Activated CD8-positive, alpha-beta memory T cell treated with anti-CD3 and anti-CD28 coated beads, Interleukin-2, amount 50 U/mL, for 4 hours (primary cell): Measurements from ENCODE around the gene PRXL2A.
A peak's percentile ranks its signal among the peaks of the same experiment; 100 is the strongest.
"Not testable (repeated sequence)": the region's sequence is repeated elsewhere in the genome, so short reads cannot be mapped to it uniquely, and the experiment has no call there.

ENCODE experiments used
- DNase-seq: peaks from one replicate; pipeline ENCODE4 v3.0.0-alpha.2; 2020

PRXL2A gene

GRCh38 chr10:80408242-80409101, at the start of gene PRXL2A:
PRXL2A (plus strand) TSS chr10:80408551; CDS start chr10:80420468, 11,917 bp downstream.
- DNase-seq, result peak; percentile 83

- not testable (repeated sequence) for DNase-seq
Measured at GRCh38 chr10:80358925-80359324, 49.4 kb upstream of the PRXL2A start.

- DNase-seq, result no peak
Measured at GRCh38 chr10:80359644-80360043, 48.7 kb upstream of the PRXL2A start.

GRCh38 chr10:80365510-80365909, 42.8 kb upstream of the PRXL2A start:
- no peak for DNase-seq

- DNase-seq, result no peak
Measured at GRCh38 chr10:80371467-80371866, 36.9 kb upstream of the PRXL2A start.

- no peak for DNase-seq
Measured at GRCh38 chr10:80372675-80373074, 35.7 kb upstream of the PRXL2A start.

GRCh38 chr10:80373502-80373901, 34.8 kb upstream of the PRXL2A start:
- no peak for DNase-seq

- DNase-seq, result no peak
Measured at GRCh38 chr10:80379701-80380100, 28.6 kb upstream of the PRXL2A start.

GRCh38 chr10:80380185-80380584, 28.2 kb upstream of the PRXL2A start:
- no peak for DNase-seq

- DNase-seq, result peak; percentile 42
Measured at GRCh38 chr10:80382989-80383388, 25.4 kb upstream of the PRXL2A start.

- DNase-seq, result no peak
Measured at GRCh38 chr10:80390740-80391139, 17.6 kb upstream of the PRXL2A start.

- DNase-seq, result no peak
Measured at GRCh38 chr10:80392250-80392649, 16.1 kb upstream of the PRXL2A start.

- no peak for DNase-seq
Measured at GRCh38 chr10:80394358-80394916, 13.9 kb upstream of the PRXL2A start.

- DNase-seq, result no peak
Measured at GRCh38 chr10:80397014-80397413, 11.3 kb upstream of the PRXL2A start.

GRCh38 chr10:80400136-80400804, 8.1 kb upstream of the PRXL2A start:
- DNase-seq, result no peak

- DNase-seq, result no peak
Measured at GRCh38 chr10:80405035-80405434, 3.3 kb upstream of the PRXL2A start.

- no peak for DNase-seq
Measured at GRCh38 chr10:80405626-80406025, 2.7 kb upstream of the PRXL2A start.

GRCh38 chr10:80406204-80406603, 2.1 kb upstream of the PRXL2A start:
- no peak for DNase-seq

GRCh38 chr10:80407812-80408241, 524 bp upstream of the PRXL2A start:
- peak; percentile 59 for DNase-seq

GRCh38 chr10:80409121-80409520, 770 bp downstream of the PRXL2A start:
- DNase-seq, result no peak

GRCh38 chr10:80410122-80410521, 1.8 kb downstream of the PRXL2A start:
- DNase-seq, result no peak

GRCh38 chr10:80410578-80411145, 2.3 kb downstream of the PRXL2A start:
- no peak for DNase-seq

GRCh38 chr10:80411267-80411668, 2.9 kb downstream of the PRXL2A start:
- no peak for DNase-seq
